GM15510 (cell line): ENCODE measurements around the gene FOXR1.

ENCODE experiments used
- POLR2A ChIP-seq: IDR thresholded peaks from 3 replicates; pipeline ENCODE4 v1.6.1; 2011; ENCODE audit warnings: borderline replicate concordance; ENCODE audit not compliant: insufficient read length; ENCODE audit errors: extremely low read depth

Gene FOXR1, protein sequence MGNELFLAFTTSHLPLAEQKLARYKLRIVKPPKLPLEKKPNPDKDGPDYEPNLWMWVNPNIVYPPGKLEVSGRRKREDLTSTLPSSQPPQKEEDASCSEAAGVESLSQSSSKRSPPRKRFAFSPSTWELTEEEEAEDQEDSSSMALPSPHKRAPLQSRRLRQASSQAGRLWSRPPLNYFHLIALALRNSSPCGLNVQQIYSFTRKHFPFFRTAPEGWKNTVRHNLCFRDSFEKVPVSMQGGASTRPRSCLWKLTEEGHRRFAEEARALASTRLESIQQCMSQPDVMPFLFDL

DNA sequence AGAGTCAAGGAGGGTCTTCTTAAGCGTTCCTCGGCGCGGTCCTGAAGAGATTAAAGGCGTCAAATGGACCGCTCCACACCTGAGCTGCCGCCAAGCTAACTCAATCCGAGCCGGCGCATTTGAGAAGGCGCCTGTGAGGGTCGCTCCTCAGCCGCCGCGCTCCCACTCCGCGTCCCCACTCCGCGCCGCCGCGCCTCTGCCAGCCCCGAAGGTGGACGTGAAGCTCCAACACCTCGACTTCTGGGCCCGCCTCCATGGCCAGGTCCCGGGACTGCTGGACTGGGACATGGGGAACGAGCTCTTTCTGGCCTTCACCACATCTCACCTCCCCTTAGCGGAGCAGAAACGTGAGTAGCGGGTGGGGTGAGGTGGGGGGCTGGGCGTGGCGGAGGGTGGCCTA lies at the start of gene FOXR1:
FOXR1 (plus strand) TSS at position 116 of the 400 bp plus-strand sequence; CDS start at position 287, 171 bp downstream.
- no peak for TF ChIP-seq POLR2A

DNA sequence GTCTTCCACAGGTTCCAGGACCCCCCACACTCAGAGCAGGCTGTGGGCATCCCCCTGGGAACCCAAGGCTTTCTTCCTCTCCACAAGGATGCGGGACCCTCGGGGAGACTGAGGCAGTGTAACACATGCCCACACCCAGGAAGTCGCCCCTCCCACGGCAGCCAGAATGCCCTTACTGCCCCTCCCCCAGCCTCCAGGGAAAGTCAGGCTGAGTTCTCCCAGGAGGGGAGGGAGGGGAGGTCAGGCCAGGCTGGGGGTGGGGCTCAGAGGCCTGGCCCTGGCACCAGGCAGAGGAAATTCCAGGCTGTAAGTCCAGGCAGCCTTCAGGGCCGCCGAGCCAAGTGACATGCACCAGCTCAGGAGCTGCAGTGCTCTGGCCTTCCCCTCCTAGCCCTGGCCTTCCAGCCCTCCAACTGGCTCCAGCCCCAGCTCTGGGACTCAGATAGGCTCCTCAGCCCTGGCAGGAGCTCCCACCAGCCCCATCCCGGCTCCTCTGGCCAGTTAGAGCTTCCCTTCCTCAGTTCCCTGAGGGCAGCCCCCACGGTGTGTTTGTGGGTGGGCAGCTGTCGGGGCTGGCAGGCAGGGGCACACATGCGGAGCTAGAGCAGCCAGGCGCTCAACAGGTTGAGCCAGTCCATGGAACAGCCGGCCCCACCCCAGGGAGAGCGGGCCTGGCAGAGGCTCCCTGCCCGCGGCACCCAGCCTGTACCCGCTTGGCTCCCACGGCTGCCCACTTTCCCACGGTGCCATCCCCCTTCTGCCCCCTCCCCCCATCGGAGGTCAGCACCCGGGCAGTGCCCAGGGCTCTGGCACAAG lies 49.4 kb upstream of the FOXR1 start:
- TF ChIP-seq POLR2A = no peak

DNA sequence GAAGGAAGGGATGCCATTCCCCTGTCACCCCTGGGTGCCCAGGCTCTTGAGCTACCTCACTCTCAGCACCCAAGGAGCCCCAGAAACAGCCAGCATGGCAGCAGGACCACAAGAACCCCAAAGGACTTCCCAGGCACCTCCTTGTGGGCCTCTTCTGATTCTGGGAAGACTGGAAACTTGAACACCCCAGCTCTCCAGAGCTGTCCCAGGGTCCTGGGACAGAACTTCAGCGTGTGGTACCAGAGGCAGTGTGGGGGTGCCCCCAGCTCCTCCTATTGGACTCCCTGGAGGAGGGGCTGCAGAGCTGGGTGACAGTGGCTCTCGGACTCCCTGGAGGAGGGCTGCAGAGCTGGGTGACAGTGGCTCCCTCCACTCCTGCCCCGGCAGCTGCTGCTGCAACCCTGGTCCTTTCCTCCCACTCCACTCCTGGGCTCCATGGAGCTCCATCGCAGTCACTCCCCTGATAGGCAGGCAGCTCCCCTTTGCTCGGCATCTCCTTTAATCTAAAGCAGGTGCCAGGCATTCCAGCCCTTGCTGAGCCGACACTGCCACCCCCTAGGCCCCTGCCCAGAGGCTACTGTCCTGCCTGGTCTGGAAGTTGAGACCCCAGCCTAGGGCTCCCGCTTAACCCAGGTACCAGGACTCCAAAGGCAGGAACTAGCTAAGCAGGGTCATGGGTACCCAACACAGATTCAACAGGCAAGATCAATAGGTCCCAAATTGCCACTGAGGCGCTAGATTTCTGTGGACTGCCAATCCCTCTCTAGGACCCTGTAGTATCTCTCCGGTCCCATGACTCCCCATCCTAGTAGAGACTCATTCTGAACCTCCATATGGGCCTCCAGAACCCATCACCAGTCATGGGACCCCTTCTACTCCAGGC lies 48.6 kb upstream of the FOXR1 start:
- TF ChIP-seq POLR2A = no peak

DNA sequence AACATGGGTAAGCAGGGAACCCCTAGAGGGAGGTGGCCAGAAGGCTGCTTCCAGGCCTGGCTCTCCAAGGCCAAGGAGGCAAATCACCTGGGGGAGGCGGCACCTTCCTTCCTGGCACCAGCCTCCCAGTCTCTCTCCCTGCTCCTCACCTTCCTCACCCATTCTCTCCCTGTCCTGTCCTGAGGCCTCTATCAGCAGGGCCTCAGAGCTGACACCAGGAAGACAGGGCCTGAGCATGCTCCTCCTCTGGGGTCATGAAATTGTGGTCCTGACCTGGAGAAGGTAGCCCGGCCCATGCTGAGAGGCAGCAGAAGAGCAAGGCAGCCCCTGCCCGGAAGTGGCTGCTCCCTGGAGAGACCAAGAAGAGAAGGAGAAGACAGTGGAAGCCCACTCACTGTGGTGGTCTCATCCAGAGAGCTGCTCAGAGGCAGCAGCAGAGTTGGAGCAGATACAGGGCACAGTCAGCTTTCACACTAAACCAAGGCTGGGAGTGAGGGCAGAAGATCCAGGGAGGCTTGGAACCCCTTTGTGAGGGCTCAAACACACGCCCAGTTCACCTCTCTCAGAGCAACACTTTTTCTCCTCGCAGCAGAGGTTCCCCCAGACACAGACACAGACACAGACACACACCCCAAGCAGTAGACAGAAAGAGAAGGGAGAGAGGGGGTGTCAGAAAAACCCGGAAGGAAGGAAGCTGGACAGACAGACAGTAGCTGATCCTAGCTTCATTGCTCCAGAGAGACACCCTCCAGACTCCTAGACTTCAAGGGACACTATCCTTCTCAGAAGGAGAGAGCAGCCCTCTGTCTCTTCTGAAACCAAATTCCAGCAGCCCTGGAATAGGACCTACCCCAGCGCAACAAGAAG lies 47.6 kb upstream of the FOXR1 start:
- TF ChIP-seq POLR2A = no peak

DNA sequence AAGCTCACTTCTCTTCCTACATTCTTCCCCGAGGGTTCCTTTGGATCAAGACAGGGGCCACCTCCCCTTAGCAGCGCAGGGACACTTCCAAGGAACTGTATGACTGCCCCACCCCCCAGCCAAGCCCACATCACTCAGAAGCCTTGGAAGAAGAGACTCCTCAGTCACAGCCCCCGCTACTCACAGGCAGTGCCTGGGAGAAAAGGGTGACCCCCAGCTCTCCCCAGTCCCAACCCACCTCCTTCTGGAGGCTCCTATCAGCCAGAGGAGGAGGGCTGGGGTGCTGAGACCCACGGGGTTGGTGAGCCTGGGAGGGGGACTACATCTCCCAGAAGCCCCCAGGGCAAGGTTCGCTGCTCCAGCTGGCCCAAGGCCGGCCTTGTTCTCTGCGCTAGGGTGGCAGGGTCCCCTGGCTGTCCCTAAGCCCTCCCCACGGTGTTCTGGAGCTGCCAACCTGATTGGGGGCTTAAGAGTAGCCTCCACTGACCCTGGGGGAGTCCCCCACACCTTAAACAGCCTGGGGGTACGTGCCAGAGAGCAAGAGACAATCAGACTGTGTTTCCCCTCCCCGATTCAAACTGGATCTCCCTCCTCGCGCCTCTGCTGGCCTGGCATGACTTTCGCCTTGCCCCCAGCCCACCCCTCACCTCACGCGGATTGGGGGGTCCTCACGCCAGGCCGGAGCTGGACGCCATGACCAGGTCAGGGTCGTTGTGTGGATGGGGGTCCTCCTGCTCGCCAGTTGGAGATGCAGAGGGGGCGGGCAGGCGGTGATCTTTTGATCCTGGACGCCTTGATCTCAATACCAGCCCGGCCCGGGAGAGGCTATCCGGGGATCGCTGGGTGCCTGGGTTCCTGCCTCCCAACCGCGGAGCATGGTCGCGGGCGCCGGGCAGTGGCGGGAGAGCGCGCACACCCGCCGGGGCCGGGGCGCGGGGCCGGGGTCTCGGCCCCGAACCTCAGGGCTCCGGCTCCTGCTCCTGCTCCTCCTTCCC lies 46.7 kb upstream of the FOXR1 start:
- TF ChIP-seq POLR2A = no peak

DNA sequence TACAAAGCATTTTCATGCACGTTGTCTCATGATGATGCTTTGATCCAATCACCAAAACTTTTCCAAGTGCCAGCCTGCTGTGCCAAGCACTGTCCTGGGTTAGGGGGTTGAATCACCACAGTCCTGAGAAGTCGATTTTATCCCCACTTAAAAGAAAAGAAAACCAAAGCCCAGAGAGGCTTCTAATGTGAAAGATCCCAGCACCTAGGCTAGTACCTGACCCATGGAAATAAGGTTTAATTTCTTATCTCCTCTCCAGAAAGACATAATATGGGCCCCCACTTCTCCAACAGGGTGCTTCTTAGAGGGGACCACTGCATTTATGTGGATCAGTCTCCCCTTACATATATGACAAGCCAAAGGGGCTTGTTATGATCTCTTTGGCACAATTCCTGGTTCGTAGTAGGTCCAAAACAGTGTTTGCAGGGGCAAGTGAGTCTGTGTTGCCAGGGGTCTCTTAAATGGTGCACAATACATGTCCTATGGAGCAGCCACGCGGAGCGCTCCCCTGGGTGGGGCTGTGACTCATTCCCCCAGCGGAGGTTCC lies 43.9 kb upstream of the FOXR1 start:
- no peak for TF ChIP-seq POLR2A

DNA sequence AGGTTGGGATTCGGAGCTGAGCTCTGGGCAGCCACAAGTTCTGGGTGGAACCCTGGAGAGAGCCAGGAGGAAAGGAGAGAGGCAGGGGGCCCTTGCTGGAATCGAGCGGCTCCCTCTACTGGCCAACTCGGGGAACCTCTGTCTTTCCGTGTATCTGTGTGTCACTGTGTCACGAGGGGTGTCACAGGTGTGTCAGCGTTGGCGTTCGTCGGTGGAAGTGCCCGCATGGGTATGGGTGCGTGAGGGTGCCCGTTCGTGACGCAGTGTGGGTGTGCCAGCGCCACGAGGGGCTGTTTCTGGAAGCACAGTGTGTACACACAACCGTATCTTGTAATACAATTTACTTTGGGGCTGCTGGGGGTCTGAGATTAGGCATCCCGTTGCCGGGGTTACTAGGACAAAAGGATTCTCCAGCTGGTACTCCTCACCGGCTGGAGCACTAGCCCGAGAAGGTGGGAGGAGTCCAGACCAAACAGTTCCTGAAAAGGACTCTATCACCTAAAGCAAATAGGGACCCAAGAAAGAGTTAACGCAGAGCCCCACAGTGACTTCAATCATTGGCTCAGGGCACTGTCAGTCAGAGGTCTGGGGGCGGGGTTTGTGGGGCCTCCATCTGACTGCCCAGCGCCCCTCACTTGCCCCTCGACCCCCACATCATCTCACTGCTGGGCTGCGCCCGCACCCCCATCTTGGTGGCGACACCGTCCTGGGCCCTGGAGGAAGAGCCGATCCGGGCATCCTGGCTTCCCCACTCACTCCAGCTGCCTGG lies 43.3 kb upstream of the FOXR1 start:
- no peak for TF ChIP-seq POLR2A

DNA sequence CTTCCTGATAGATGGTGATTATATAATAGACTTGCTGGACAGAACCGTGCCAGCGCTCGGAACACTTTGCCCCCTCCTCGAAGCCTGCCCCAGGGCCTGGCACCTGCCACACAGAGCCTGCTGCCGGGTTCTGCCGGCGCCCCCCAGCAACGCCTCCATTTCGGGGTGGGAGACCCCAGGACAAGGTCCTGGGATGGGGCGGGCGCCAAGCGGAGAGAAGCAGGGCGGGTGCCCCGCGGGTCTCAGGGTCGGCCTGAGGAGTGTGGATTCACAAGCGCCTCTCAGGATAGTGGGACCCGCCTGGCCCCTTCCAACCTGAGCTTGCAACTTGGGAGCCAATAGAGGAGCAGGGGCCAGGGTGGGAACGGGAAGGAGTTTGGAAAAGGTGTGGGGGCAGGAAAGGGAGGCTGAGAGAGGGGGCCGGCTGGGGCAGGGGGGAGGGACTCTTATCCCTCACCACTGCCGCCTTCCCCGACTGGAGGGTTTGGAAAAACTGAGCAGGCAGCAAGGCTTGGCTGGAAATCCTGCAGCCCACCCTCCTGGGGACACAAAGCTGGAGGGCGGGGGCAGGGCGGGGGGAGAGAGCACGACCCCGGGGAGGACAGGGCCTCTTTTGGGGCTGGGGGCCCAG lies 42.6 kb upstream of the FOXR1 start:
- no peak for TF ChIP-seq POLR2A

DNA sequence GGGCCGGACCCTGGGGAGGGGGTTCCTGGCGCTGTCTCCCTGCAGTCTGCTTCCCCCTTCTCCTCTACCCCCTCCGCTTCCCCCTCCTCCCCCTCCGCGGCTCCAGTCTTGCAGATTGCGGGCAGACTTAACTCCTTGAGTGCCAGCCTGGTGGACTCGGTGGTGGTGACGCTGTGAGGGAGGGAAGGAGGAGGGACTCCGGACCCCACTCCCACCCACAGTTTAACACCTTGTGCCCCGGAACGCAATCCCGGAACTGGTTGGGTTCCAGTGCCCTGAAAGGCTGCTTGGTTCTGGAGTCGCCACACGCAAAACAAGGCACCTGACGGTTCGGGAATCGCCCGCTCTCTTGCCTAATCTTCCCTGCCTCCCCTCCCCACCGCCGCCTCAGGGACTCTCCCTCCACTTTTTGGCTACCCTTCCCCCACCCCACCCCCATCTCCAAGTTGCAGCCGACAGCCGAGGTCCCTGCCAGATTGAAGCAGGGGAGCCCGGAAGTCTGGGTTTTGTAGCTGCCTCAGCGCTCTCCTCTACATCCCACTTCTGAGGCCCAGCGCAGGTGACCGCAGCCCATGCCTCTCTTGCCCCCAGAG lies 42.0 kb upstream of the FOXR1 start:
- peak; percentile 17 for TF ChIP-seq POLR2A

DNA sequence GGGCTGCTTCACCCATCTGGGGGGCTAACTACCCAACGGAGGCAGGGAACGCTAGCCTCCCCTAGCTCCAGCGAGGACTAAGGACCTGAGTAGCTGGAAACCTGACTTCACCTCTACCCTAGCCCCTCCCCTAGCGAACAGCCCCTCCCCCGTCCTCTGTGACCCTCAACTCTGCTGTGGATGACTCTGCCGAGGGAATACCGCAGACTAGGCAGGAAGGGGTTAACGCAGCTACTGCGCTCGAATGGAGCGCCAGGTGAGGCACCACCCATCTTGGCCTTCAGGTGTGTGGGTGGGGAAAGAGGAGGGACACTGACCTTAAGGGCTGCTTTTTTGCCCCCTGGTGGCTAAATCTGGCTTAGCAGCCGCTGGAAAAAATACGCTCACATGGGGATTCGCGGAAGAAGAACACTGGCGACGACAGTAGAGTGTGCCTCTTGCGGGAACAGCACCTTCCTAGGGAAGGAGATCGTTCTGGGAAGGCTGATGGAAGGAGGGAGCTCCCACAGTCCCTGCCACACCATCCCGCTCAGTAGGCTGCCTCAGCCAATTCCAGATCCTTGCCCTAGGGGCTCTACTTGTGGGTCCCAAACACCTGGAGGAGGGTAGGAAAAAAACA lies 41.4 kb upstream of the FOXR1 start:
- TF ChIP-seq POLR2A = no peak

DNA sequence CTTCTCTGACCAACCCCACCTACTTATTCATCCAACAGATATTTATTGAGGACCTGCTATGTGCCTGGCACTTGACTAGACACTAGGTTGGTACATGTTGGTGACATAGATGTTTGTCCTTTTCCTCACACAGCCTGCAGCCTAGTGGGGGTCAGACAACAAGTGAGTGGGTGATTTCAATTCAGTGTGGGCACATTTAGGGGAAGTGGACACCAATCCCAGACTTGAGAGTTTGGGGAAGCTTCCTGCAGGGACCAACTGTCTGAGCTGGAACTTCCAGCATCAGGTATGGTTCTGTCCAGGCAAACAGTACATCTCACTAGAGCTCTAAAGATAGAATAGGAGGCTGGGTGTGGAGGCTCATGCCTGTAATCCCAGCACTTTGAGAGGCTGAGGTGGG lies 40.0 kb upstream of the FOXR1 start:
- no peak for TF ChIP-seq POLR2A

DNA sequence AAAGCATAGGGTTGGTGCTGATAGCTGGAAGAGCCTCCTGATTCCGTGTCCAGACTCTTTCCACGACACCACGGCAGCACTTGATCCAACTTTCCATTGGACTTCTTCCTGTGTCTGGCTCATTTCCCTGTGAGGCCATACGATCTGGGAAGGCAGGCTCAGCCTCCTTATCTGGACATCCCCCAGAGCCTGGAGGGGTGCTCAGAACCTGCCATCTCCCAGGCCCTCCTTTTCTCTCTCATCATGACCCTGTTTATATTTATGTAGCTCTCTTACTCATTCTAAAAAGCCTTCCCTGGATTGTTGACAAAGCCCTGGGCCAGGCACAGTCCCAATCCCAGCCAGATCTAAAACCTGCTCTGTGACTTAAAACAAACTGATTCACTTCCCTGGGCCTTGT lies 38.1 kb upstream of the FOXR1 start:
- TF ChIP-seq POLR2A = no peak
